22Rv1 (cell line): ENCODE data around the gene ERICH6B.

Experiments
- ZFX ChIP-seq: fragments of 450-650 bp; IDR thresholded peaks from 2 replicates; pipeline ENCODE4 v1.6.1; 2017; ENCODE audit warnings: antibody characterized with exemption, borderline replicate concordance
- TF ChIP-seq, protein P1 (sequence below): fragments of 450-650 bp; IDR thresholded peaks from 2 replicates; pipeline ENCODE4 v1.5.1; 2017; ENCODE audit warnings: mild to moderate bottlenecking

DNA sequence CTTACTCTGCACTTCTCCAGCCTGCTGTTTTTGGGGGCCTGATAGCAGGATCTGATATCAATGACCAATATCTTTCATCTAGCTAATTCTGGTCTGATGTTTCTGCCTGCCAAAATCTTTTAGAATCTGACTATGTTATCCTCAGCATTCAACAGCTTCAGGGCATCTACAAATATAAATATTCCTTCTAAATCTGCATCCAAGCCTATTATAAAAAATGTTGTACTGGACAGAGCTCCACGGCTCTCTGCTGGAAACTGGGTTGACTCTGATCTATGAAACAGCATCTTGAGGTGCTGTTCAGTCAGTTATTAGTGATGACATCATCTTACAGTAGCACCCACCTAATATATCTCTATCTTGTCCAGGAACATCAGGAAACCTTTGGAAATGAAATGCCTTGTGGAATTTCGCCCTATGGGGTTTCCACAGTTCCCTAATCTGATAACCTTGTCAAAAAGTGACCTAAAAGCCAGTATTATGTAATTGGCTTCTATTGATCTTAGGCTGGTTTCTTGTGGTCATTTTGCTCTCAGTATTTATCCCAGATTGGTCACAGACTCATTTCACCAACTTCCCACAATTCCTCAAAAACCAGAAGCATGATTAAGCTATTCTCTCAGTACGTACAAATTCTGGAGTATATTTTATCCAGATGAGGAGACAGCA is 33.0 kb downstream of the ERICH6B start:
- TF ChIP-seq, protein P1, sequence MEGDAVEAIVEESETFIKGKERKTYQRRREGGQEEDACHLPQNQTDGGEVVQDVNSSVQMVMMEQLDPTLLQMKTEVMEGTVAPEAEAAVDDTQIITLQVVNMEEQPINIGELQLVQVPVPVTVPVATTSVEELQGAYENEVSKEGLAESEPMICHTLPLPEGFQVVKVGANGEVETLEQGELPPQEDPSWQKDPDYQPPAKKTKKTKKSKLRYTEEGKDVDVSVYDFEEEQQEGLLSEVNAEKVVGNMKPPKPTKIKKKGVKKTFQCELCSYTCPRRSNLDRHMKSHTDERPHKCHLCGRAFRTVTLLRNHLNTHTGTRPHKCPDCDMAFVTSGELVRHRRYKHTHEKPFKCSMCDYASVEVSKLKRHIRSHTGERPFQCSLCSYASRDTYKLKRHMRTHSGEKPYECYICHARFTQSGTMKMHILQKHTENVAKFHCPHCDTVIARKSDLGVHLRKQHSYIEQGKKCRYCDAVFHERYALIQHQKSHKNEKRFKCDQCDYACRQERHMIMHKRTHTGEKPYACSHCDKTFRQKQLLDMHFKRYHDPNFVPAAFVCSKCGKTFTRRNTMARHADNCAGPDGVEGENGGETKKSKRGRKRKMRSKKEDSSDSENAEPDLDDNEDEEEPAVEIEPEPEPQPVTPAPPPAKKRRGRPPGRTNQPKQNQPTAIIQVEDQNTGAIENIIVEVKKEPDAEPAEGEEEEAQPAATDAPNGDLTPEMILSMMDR, result no peak
- no peak for TF ChIP-seq ZFX
